CD14-positive monocyte (primary cell): ENCODE data around the gene MMP2. TPM values are rescaled to one million over a fixed set of nuclear protein-coding genes. Genes with fewer than 3 reads are reported as not detected.

Experiments
- DNase-seq, 3 donors: peaks; one replicate each; pipeline ENCODE4 v3.0.0-alpha.2; 2011 to 2022
- H2AFZ ChIP-seq: 2 replicates; pipeline ENCODE4 v1.6.0; 2012; ENCODE audit warnings: mild to moderate bottlenecking, low read depth, low read length, inconsistent platforms; ENCODE audit not compliant: insufficient read depth, poor library complexity, severe bottlenecking
- H3K27ac ChIP-seq, 2 donors: 1 replicate in 1 of 2; 2 replicates in 1 of 2; pipeline ENCODE4 v1.5.1; 2012 to 2013; ENCODE audit warnings: low read length in 2 of 2, control low read depth in 1 of 2, inconsistent platforms in 1 of 2, low read depth in 1 of 2, mild to moderate bottlenecking in 1 of 2
- H3K27me3 ChIP-seq, 2 donors: one replicate each; pipeline versions ENCODE4 v1.6.0 to v1.6.1; 2011 to 2013; ENCODE audit warnings: low read length in 2 of 2; ENCODE audit not compliant: control insufficient read depth in 2 of 2, insufficient read depth in 2 of 2
- H3K36me3 ChIP-seq, 2 donors: replicated peaks in 1 of 2; 1 replicate in 1 of 2; 2 replicates in 1 of 2; pipeline versions ENCODE4 v1.5.1 to v1.6.1; 2012 to 2013; ENCODE audit warnings: low read length in 2 of 2, control low read depth in 1 of 2, inconsistent platforms in 1 of 2, mild to moderate bottlenecking in 1 of 2; ENCODE audit not compliant: insufficient read depth in 2 of 2, control insufficient read depth in 1 of 2
- H3K4me1 ChIP-seq, 2 donors: 1 replicate in 1 of 2; 2 replicates in 1 of 2; pipeline versions ENCODE4 v1.5.1 to v1.6.1; 2012 to 2013; ENCODE audit warnings: low read length in 2 of 2, control low read depth in 1 of 2, inconsistent platforms in 1 of 2, mild to moderate bottlenecking in 1 of 2, moderate library complexity in 1 of 2; ENCODE audit not compliant: insufficient read depth in 2 of 2, control insufficient read depth in 1 of 2
- H3K4me2 ChIP-seq: replicated peaks from 2 replicates; pipeline ENCODE3; 2012; ENCODE audit warnings: low read length, moderate library complexity, mild to moderate bottlenecking; ENCODE audit not compliant: poor library complexity, severe bottlenecking; ENCODE audit errors: extremely low read depth
- H3K4me3 ChIP-seq, 3 experiments: fragments of 200-600 bp in 1 of 3; sonication (generic) in 1 of 3; replicated peaks in 1 of 3; 1 replicate in 2 of 3; 2 replicates in 1 of 3; pipeline ENCODE4 v1.5.1; 2011 to 2013; ENCODE audit warnings: low read length in 3 of 3, mild to moderate bottlenecking in 3 of 3, control low read depth in 2 of 3, low read depth in 2 of 3, inconsistent platforms in 1 of 3, moderate library complexity in 1 of 3
- H3K79me2 ChIP-seq: 2 replicates; pipeline ENCODE4 v1.6.0; 2012; ENCODE audit warnings: mild to moderate bottlenecking, control low read depth, inconsistent platforms, low read length, moderate library complexity; ENCODE audit not compliant: insufficient read depth
- H3K9ac ChIP-seq: 2 replicates; pipeline ENCODE4 v1.6.0; 2017; ENCODE audit warnings: low read length, mild to moderate bottlenecking; ENCODE audit not compliant: insufficient read depth, poor library complexity, severe bottlenecking
- H3K9me3 ChIP-seq, 2 donors: replicated peaks in 1 of 2; 1 replicate in 1 of 2; 2 replicates in 1 of 2; pipeline versions ENCODE4 v1.5.1 to v1.6.1; 2012 to 2013; ENCODE audit warnings: low read length in 2 of 2, control low read depth in 1 of 2; ENCODE audit not compliant: control insufficient read depth in 1 of 2, insufficient read depth in 1 of 2
- H4K20me1 ChIP-seq: 2 replicates; pipeline ENCODE4 v1.6.0; 2012; ENCODE audit warnings: mild to moderate bottlenecking, low read length, control low read depth, moderate library complexity; ENCODE audit not compliant: insufficient read depth
- H3K27ac Mint-ChIP-seq, 7 donors: one replicate each; pipeline ENCODE4 v1.8.0; 2020; ENCODE audit warnings: mild to moderate bottlenecking in 7 of 7, mixed read lengths in 7 of 7, moderate library complexity in 6 of 7, inconsistent platforms in 2 of 7
- H3K27me3 Mint-ChIP-seq, 3 donors: one replicate each; pipeline ENCODE4 v1.8.0; 2021 to 2022; ENCODE audit warnings: low read depth in 3 of 3, mild to moderate bottlenecking in 3 of 3, mixed read lengths in 3 of 3, moderate library complexity in 3 of 3, inconsistent platforms in 1 of 3
- H3K36me3 Mint-ChIP-seq, 2 donors: one replicate each; pipeline ENCODE4 v1.8.0; 2020; ENCODE audit warnings: mixed read lengths in 2 of 2, inconsistent platforms in 1 of 2, mild to moderate bottlenecking in 1 of 2
- H3K4me1 Mint-ChIP-seq: one replicate; pipeline ENCODE4 v1.8.0; 2020; ENCODE audit warnings: mild to moderate bottlenecking, mixed read lengths
- H3K4me3 Mint-ChIP-seq, 2 donors: one replicate each; pipeline ENCODE4 v1.8.0; 2020; ENCODE audit warnings: mild to moderate bottlenecking in 2 of 2, mixed read lengths in 2 of 2, moderate library complexity in 1 of 2
- H3K9me3 Mint-ChIP-seq, 7 donors: one replicate each; pipeline ENCODE4 v1.8.0; 2020 to 2022; ENCODE audit warnings: mixed read lengths in 7 of 7, mild to moderate bottlenecking in 6 of 7, moderate library complexity in 6 of 7, inconsistent platforms in 2 of 7
- WGBS: methylation state at CpG from one replicate; pipeline ENCODE4 v1.1.5; 2013; ENCODE audit warnings: missing lambda C conversion rate; ENCODE audit not compliant: insufficient coverage; 5-methylcytosine and 5-hydroxymethylcytosine counted together
- intact Hi-C, 2 donors: fragments of 100-400 bp; cut with micrococcal nuclease; formaldehyde crosslinking; loops; one replicate each; pipeline versions ENCODE4 v1.15.0 to v1.15.1; 2023
- polyA plus RNA-seq, 3 donors: library from polyadenylated mRNA; depleted of rRNA in 1 of 3; unstranded in 2 of 3; stranded (reverse) in 1 of 3; fragments of 300-500 nt in 2 of 3; fragments of >200 nt in 1 of 3; fragmentation: Illumina TruSeq in 2 of 3; gene quantifications; 1 replicate in 2 of 3; 2 replicates in 1 of 3; pipeline ENCODE4 v1.2.3, GENCODE V29; 2012 to 2021
- TF ChIP-seq, protein P1 (sequence below): fragments of 200-600 bp; IDR thresholded peaks from one replicate; pipeline ENCODE4 v1.8.0; 2022; ENCODE audit warnings: antibody characterized with exemption, mild to moderate bottlenecking

Gene MMP2
- polyA plus RNA-seq, 3 donors = not detected

DNA sequence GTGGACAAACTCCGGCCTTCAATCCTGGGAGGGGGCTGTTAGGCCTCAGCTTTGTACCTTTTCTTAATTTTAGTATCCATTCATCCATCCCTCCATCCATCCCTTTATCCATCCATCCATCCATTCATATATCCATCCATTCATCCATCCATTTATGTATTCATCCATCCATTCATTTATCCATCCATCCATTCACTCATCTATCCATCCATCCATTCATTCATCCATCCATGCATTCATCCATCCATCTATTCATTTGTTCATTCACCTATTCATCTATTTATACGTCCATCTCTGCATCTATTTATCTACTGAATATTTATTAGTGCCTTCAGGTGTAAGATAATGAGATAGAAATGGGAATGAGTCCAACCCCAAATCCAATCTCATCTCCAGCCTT lies 26.0 kb upstream of the MMP2 start:
- Histone ChIP-seq H3K4me3 (no peak overlapping the region), H3K27me3 (no peaks in the 10 kb centered on the region), H3K79me2 (no peaks in the 10 kb centered on the region), H3K27ac (no peak overlapping the region), H3K9me3 (no peaks in the 10 kb centered on the region), H3K9ac (no peak overlapping the region), H3K4me2 (no peak overlapping the region), H4K20me1 (no peaks in the 10 kb centered on the region), H3K36me3 (no peaks in the 10 kb centered on the region), H2AFZ (no peak overlapping the region), H3K4me1 (no peaks in the 10 kb centered on the region)
- TF ChIP-seq, protein P1, sequence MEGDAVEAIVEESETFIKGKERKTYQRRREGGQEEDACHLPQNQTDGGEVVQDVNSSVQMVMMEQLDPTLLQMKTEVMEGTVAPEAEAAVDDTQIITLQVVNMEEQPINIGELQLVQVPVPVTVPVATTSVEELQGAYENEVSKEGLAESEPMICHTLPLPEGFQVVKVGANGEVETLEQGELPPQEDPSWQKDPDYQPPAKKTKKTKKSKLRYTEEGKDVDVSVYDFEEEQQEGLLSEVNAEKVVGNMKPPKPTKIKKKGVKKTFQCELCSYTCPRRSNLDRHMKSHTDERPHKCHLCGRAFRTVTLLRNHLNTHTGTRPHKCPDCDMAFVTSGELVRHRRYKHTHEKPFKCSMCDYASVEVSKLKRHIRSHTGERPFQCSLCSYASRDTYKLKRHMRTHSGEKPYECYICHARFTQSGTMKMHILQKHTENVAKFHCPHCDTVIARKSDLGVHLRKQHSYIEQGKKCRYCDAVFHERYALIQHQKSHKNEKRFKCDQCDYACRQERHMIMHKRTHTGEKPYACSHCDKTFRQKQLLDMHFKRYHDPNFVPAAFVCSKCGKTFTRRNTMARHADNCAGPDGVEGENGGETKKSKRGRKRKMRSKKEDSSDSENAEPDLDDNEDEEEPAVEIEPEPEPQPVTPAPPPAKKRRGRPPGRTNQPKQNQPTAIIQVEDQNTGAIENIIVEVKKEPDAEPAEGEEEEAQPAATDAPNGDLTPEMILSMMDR = no peak
- intact Hi-C loops = no loop called here
- WGBS = 50% methylated on average over 1 of the region's 2 CpGs
- no peak overlapping the region for H3K4me3 Mint-ChIP-seq
- peak overlapping the region in 1 of 7 donors; percentile 0 for H3K27ac Mint-ChIP-seq
- H3K27me3 Mint-ChIP-seq = peaks cover 0 to 2% (median 1%) of the 10 kb centered on the region in 3 donors
- DNase-seq = no peak
- no peaks in the 10 kb centered on the region for H3K36me3 Mint-ChIP-seq
- peaks cover 3% of the 10 kb centered on the region for H3K4me1 Mint-ChIP-seq
- peaks cover 0 to 3% (median 1%) of the 10 kb centered on the region in 7 donors for H3K9me3 Mint-ChIP-seq

- H3K27me3 Mint-ChIP-seq = peaks cover 0 to 1% (median 0%) of the 10 kb centered on the region in 3 donors
- H3K4me1 ChIP-seq = no peaks in the 10 kb centered on the region
- H3K36me3 Mint-ChIP-seq = no peaks in the 10 kb centered on the region
- H3K4me2 ChIP-seq = no peak overlapping the region
- H3K4me3 ChIP-seq = no peak overlapping the region
- H3K9ac ChIP-seq = no peak overlapping the region
- H4K20me1 ChIP-seq = no peaks in the 10 kb centered on the region
- no peak overlapping the region for H3K27ac ChIP-seq
- TF ChIP-seq, protein P1 = no peak
- H3K9me3 Mint-ChIP-seq = peaks cover 0 to 3% (median 1%) of the 10 kb centered on the region in 7 donors
- H3K4me1 Mint-ChIP-seq = peaks cover 3% of the 10 kb centered on the region
- H2AFZ ChIP-seq = no peak overlapping the region
- no peaks in the 10 kb centered on the region for H3K27me3 ChIP-seq
- no peaks in the 10 kb centered on the region for H3K36me3 ChIP-seq
- DNase-seq = peak in 1 of 3 donors; percentile 16
- H3K4me3 Mint-ChIP-seq = no peak overlapping the region
- WGBS = no CpG with 5 or more reads among the region's 2 CpGs
- H3K79me2 ChIP-seq = no peaks in the 10 kb centered on the region
- H3K9me3 ChIP-seq = no peaks in the 10 kb centered on the region
- intact Hi-C loops = no loop called here
- no peak overlapping the region for H3K27ac Mint-ChIP-seq
These were observed 25.1 kb upstream of the MMP2 start for GRCh38 chr16:55453909-55454308.
